PFSK-1 (cell line): Measurements from ENCODE around the gene ADSS2.

ENCODE experiments used
- POLR2AphosphoS5 ChIP-seq: IDR thresholded peaks from 2 replicates; pipeline ENCODE4 v1.6.1; 2012; ENCODE audit warnings: low read depth, mild to moderate bottlenecking, control low read depth, low read length, moderate library complexity
- SIN3A ChIP-seq: IDR thresholded peaks from 2 replicates; pipeline ENCODE4 v1.6.1; 2012; ENCODE audit warnings: mild to moderate bottlenecking, low read length, moderate library complexity, borderline replicate concordance; ENCODE audit not compliant: insufficient read depth

DNA sequence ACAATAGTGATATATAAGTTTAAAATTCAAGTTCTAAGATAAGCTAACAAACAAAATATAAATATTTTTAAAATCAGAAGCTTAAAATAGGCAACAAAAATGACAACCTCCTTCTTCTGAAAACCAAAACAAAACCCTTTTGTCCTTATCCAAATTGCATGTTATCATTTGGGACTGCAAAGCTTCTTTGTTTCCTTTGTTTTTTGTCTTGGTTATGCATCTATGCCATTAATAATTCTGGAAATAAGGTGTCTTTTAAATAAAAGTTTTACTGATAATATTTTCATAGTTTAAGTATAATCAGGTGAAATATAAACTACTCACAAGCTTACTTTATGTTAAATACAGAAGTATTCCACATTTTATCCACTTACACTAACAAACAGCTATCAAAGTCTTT, 20.5 kb downstream of the ADSS2 start:
- TF ChIP-seq POLR2AphosphoS5 (no peak), SIN3A (no peak)
